B cell (primary cell): ENCODE measurements around the gene HINT3. TPM values are rescaled to one million over a fixed set of nuclear protein-coding genes. Genes with fewer than 3 reads are reported as not detected.

ENCODE experiments used
- ATAC-seq: fragments of 200-7000 bp; cut with Tn5 transposase; one replicate; pipeline ENCODE4 v1.10.0; 2021; ENCODE audit warnings: low read depth, mild to moderate bottlenecking, moderate number of reproducible peaks, moderate library complexity
- CTCF ChIA-PET: fragments of 350-600 bp; sonication (Branson Sonifier 250); formaldehyde crosslinking; loops from one replicate; lab custom pipeline; 2021; ENCODE audit warnings: antibody characterized with exemption, inconsistent platforms; lab: Charles Lee
- POLR2A ChIA-PET: fragments of 350-600 bp; sonication (Branson Sonifier 250); formaldehyde crosslinking; loops from one replicate; lab custom pipeline; 2021; ENCODE audit warnings: antibody characterized with exemption; lab: Charles Lee
- DNase-seq: peaks from one replicate; pipeline ENCODE4 v3.0.0; 2013
- H2AFZ ChIP-seq: 2 replicates; pipeline ENCODE4 v1.6.1; 2012; ENCODE audit warnings: mild to moderate bottlenecking, low read depth, low read length; ENCODE audit not compliant: insufficient read depth, poor library complexity, severe bottlenecking
- H3K27ac ChIP-seq, 2 donors: 1 replicate in 1 of 2; 2 replicates in 1 of 2; pipeline ENCODE4 v1.5.1; 2012 to 2013; ENCODE audit warnings: low read length in 2 of 2, mild to moderate bottlenecking in 2 of 2, moderate library complexity in 1 of 2
- H3K27me3 ChIP-seq, 4 experiments: fragments of 200-600 bp in 1 of 4; sonication (generic) in 1 of 4; replicated peaks in 1 of 4; 1 replicate in 2 of 4; 2 replicates in 2 of 4; pipeline versions ENCODE4 v1.6.1 to v1.7.0; 2013 to 2016; ENCODE audit warnings: low read length in 3 of 4, mild to moderate bottlenecking in 2 of 4, mixed read lengths in 1 of 4, moderate library complexity in 1 of 4; ENCODE audit not compliant: insufficient read depth in 4 of 4, control insufficient read depth in 3 of 4; ENCODE audit errors: control extremely low read depth in 1 of 4
- H3K36me3 ChIP-seq, 2 experiments: replicated peaks in 1 of 2; 1 replicate in 1 of 2; 2 replicates in 1 of 2; pipeline versions ENCODE4 v1.6.1 to v1.7.1; 2013; ENCODE audit warnings: low read length in 1 of 2; ENCODE audit not compliant: insufficient read depth in 2 of 2, control insufficient read depth in 1 of 2; ENCODE audit errors: control extremely low read depth in 1 of 2, extremely low read depth in 1 of 2
- H3K4me1 ChIP-seq, 2 donors: fragments of 200-600 bp in 1 of 2; sonication (generic) in 1 of 2; 1 replicate in 1 of 2; 2 replicates in 1 of 2; pipeline versions ENCODE4 v1.5.1 to v1.6.1; 2013 to 2017; ENCODE audit warnings: low read length in 2 of 2; ENCODE audit not compliant: control insufficient read depth in 2 of 2, insufficient read depth in 2 of 2
- H3K4me2 ChIP-seq: replicated peaks from 2 replicates; pipeline ENCODE3; 2012; ENCODE audit warnings: mild to moderate bottlenecking, low read depth, low read length; ENCODE audit not compliant: poor library complexity, severe bottlenecking
- H3K4me3 ChIP-seq, 5 experiments: fragments of 200-600 bp in 1 of 5; sonication (generic) in 1 of 5; 1 replicate in 3 of 5; 2 replicates in 2 of 5; pipeline versions ENCODE4 v1.5.1 to v1.7.0; 2011 to 2016; ENCODE audit warnings: low read length in 4 of 5, mild to moderate bottlenecking in 4 of 5, low read depth in 2 of 5, control low read depth in 1 of 5, moderate library complexity in 1 of 5; ENCODE audit not compliant: insufficient read depth in 1 of 5; ENCODE audit errors: control extremely low read depth in 1 of 5, extremely low read depth in 1 of 5
- H3K79me2 ChIP-seq: fragments of 200-600 bp; sonication (generic); one replicate; pipeline ENCODE4 v1.6.0; 2016; ENCODE audit warnings: low read length; ENCODE audit not compliant: control insufficient read depth, insufficient read depth
- H3K9ac ChIP-seq: fragments of 200-600 bp; sonication (generic); 2 replicates; pipeline ENCODE4 v1.6.1; 2017; ENCODE audit warnings: mild to moderate bottlenecking, low read length, moderate library complexity
- H3K9me3 ChIP-seq, 3 donors: one replicate each; pipeline versions ENCODE4 v1.6.1 to v1.7.1; 2013; ENCODE audit warnings: low read length in 2 of 3; ENCODE audit not compliant: control insufficient read depth in 2 of 3, insufficient read depth in 1 of 3; ENCODE audit errors: control extremely low read depth in 1 of 3
- H4K20me1 ChIP-seq: 2 replicates; pipeline ENCODE4 v1.6.0; 2012; ENCODE audit warnings: mild to moderate bottlenecking, low read length; ENCODE audit not compliant: insufficient read depth, control insufficient read depth, poor library complexity, severe bottlenecking
- H3K27ac Mint-ChIP-seq: one replicate; pipeline ENCODE4 v1.8.0; 2021; ENCODE audit warnings: mixed read lengths
- H3K27me3 Mint-ChIP-seq: one replicate; pipeline ENCODE4 v1.8.0; 2021; ENCODE audit warnings: mixed read lengths
- H3K4me1 Mint-ChIP-seq: one replicate; pipeline ENCODE4 v1.8.0; 2021; ENCODE audit warnings: mixed read lengths
- H3K4me3 Mint-ChIP-seq: one replicate; pipeline ENCODE4 v1.8.0; 2021; ENCODE audit warnings: mixed read lengths
- H3K9me3 Mint-ChIP-seq: one replicate; pipeline ENCODE4 v1.8.0; 2022; ENCODE audit warnings: mixed read lengths; ENCODE audit not compliant: insufficient read depth
- EZH2 ChIP-seq: IDR thresholded peaks from 2 replicates; pipeline ENCODE4 v1.6.1; 2012; ENCODE audit warnings: borderline replicate concordance, low read depth, mild to moderate bottlenecking, moderate library complexity, low read length; ENCODE audit not compliant: insufficient read depth, poor library complexity, severe bottlenecking
- WGBS: methylation state at CpG from one replicate; pipeline ENCODE4 v1.1.5; 2013; ENCODE audit warnings: missing lambda C conversion rate; ENCODE audit not compliant: insufficient coverage; 5-methylcytosine and 5-hydroxymethylcytosine counted together
- intact Hi-C: fragments of 100-400 bp; cut with micrococcal nuclease; formaldehyde crosslinking; loops from one replicate; pipeline ENCODE4 v1.10.0; 2022
- polyA plus RNA-seq: library from polyadenylated mRNA; depleted of rRNA; stranded (reverse); fragments of >200 nt; gene quantifications from 2 replicates; pipeline ENCODE4 v1.2.3, GENCODE V29; 2012
- total RNA-seq, 2 donors: library from RNA; stranded (reverse); fragments of 120-200 nt in 1 of 2; gene quantifications; 1 replicate in 1 of 2; 2 replicates in 1 of 2; pipeline versions ENCODE4 v1.2.3 to v1.2.4, GENCODE V29; 2013 to 2022
- TF ChIP-seq, protein P1 (sequence below): fragments of 200-600 bp; IDR thresholded peaks from one replicate; pipeline ENCODE4 v1.8.0; 2022; ENCODE audit warnings: antibody characterized with exemption, mild to moderate bottlenecking

The HINT3 gene
- total and polyA plus RNA-seq, 2 donors (not counting 1 experiment from before 2014, with no cell fraction given) = 5.5 to 12.4 TPM

DNA sequence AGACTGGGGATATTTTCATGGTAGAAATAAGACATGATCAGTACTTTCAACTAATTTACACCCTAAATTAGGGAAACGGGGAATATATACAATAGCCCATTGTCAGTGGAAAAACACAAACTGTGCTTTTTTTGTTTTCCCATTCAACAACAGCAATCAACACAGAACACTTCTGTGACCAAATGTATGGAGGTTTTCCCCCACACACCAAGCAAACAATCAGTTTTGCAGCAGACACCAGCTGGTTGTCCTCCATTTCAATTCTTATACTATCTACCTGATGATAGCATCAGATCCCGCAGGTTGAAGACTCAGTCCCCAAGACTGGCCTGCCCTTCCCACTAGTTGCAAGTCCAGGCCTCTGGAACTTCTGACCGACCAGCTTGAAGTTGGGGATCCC is 4.5 kb downstream of the HINT3 start:
- no peak overlapping the region for H3K4me3 ChIP-seq
- no peaks in the 10 kb centered on the region for H3K27me3 ChIP-seq
- Mint-ChIP-seq H3K27ac (no peak overlapping the region), H3K4me3 (no peak overlapping the region), H3K27me3 (no peaks in the 10 kb centered on the region), H3K9me3 (no peaks in the 10 kb centered on the region), H3K4me1 (peaks cover 9% of the 10 kb centered on the region)
- ChIA-PET POLR2A (no interaction called here), CTCF (interaction anchor here (0.7 to 3.3 kb wide), 6 partner anchors 10 to 168 kb away, joined by 3 to 16 read pairs (median 4); no protein-coding TSS in a partner anchor)
- ATAC-seq = no peak
- peaks cover 4 to 16% of the 10 kb centered on the region in 2 experiments for H3K36me3 ChIP-seq
- H3K4me1 ChIP-seq = peaks cover 24% of the 10 kb centered on the region in 2 donors
- 100% methylated on average over 2 of the region's 3 CpGs for WGBS
- peaks cover 81% of the 10 kb centered on the region for H3K79me2 ChIP-seq
- no peak for TF ChIP-seq EZH2
- TF ChIP-seq, protein P1, sequence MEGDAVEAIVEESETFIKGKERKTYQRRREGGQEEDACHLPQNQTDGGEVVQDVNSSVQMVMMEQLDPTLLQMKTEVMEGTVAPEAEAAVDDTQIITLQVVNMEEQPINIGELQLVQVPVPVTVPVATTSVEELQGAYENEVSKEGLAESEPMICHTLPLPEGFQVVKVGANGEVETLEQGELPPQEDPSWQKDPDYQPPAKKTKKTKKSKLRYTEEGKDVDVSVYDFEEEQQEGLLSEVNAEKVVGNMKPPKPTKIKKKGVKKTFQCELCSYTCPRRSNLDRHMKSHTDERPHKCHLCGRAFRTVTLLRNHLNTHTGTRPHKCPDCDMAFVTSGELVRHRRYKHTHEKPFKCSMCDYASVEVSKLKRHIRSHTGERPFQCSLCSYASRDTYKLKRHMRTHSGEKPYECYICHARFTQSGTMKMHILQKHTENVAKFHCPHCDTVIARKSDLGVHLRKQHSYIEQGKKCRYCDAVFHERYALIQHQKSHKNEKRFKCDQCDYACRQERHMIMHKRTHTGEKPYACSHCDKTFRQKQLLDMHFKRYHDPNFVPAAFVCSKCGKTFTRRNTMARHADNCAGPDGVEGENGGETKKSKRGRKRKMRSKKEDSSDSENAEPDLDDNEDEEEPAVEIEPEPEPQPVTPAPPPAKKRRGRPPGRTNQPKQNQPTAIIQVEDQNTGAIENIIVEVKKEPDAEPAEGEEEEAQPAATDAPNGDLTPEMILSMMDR = no peak
- H3K27ac ChIP-seq = no peak overlapping the region
- H3K9ac ChIP-seq = no peak overlapping the region
- H2AFZ ChIP-seq = no peak overlapping the region
- intact Hi-C loops = no loop called here
- H3K4me2 ChIP-seq = no peak overlapping the region
- H3K9me3 ChIP-seq = no peaks in the 10 kb centered on the region
- DNase-seq = no peak
- peaks cover 42% of the 10 kb centered on the region for H4K20me1 ChIP-seq

DNA sequence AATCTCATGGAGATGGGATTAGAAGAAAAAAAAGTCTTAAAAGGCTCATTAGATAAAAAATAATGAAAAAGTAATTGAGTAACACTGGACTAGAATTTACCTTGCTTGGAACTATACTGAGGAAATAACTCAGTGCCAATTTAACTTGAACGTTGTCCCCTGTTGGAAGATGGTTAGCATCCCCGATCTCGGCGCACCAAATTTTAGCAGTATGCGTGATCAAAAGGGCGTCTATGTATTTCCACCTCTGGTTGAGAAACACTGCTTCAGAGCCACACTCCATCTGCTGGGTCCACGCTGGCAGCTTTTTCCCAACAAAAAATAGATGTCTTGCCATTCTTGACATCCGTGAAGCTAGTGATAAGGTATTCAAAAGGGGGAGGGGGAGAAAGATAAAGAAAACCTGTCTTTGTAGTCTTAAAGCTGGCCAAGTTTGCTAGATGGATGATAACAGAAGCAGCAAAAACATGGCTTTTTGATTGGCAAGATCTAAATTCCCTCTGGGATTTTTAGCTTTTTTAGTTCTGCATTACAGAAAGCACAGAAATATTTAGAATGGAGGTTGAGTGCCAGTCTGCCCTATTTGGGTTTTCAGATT is 6.4 kb downstream of the HINT3 start:
- WGBS = 99% methylated on average over 6 of the region's 8 CpGs
- Histone ChIP-seq H2AFZ (no peak overlapping the region), H3K9ac (no peak overlapping the region), H4K20me1 (peaks cover 39% of the 10 kb centered on the region), H3K4me1 (peaks cover 15 to 18% of the 10 kb centered on the region in 2 donors), H3K27me3 (no peaks in the 10 kb centered on the region), H3K36me3 (peaks cover 4 to 18% of the 10 kb centered on the region in 2 experiments), H3K4me2 (no peak overlapping the region), H3K4me3 (no peak overlapping the region), H3K27ac (no peak overlapping the region), H3K9me3 (no peaks in the 10 kb centered on the region), H3K79me2 (peaks cover 83% of the 10 kb centered on the region)
- Mint-ChIP-seq H3K4me3 (no peak overlapping the region), H3K4me1 (peaks cover 17% of the 10 kb centered on the region), H3K9me3 (no peaks in the 10 kb centered on the region), H3K27ac (no peak overlapping the region), H3K27me3 (no peaks in the 10 kb centered on the region)
- ChIA-PET POLR2A (no interaction called here), CTCF (interaction anchor here (1.4 to 3.3 kb wide), 2 partner anchors 11 to 34 kb away, joined by 3 to 16 read pairs; no protein-coding TSS in a partner anchor)
- TF ChIP-seq, protein P1 = no peak
- no peak for TF ChIP-seq EZH2
- ATAC-seq (no peak), DNase-seq (no peak)
- intact Hi-C loops = no loop called here
